ENCODE data around the gene MGME1. TPM values are rescaled to one million over a fixed set of nuclear protein-coding genes. Genes with fewer than 3 reads are reported as not detected.
A peak's percentile ranks its signal among the peaks of the same experiment; 100 is the strongest.

The MGME1 gene
- total RNA-seq, 1 donor from 2014 or later, result 20.3 TPM

- H3K36me3 Mint-ChIP-seq (ENCODE audit: insufficient read depth), result peaks cover 6% of the 10 kb centered on the region
- peaks cover 68% of the 10 kb centered on the region for H3K4me1 Mint-ChIP-seq (ENCODE audit: low read depth)
- peak overlapping the region; percentile 1 for H3K4me3 Mint-ChIP-seq (ENCODE audit: low read depth)
- no peak for TF ChIP-seq CTCF (IDR thresholded peaks at IDR 0.05; ENCODE audit: unreplicated experiment)
- DNase-seq (ENCODE audit: low spot score, unreplicated experiment), result no peak
- no peak overlapping the region for H3K27ac Mint-ChIP-seq
- H3K27me3 Mint-ChIP-seq, result no peaks in the 10 kb centered on the region
- no peaks in the 10 kb centered on the region for H3K9me3 Mint-ChIP-seq (ENCODE audit: low read depth)
Measured at GRCh38 chr20:17960927-17961586, 7.8 kb upstream of the MGME1 start.

GRCh38 chr20:17961587-17961940 is 7.3 kb upstream of the MGME1 start:
- no peaks in the 10 kb centered on the region for H3K27me3 Mint-ChIP-seq
- peaks cover 73% of the 10 kb centered on the region for H3K4me1 Mint-ChIP-seq (ENCODE audit: low read depth)
- TF ChIP-seq CTCF (IDR thresholded peaks at IDR 0.05; ENCODE audit: unreplicated experiment), result no peak
- peaks cover 6% of the 10 kb centered on the region for H3K36me3 Mint-ChIP-seq (ENCODE audit: insufficient read depth)
- no peak overlapping the region for H3K4me3 Mint-ChIP-seq (ENCODE audit: low read depth)
- no peaks in the 10 kb centered on the region for H3K9me3 Mint-ChIP-seq (ENCODE audit: low read depth)
- peak overlapping the region; percentile 35 for H3K27ac Mint-ChIP-seq
- DNase-seq (ENCODE audit: low spot score, unreplicated experiment), result no peak

- H3K27ac Mint-ChIP-seq, result no peak overlapping the region
- DNase-seq (ENCODE audit: low spot score, unreplicated experiment), result no peak
- no peak overlapping the region for H3K4me3 Mint-ChIP-seq (ENCODE audit: low read depth)
- H3K27me3 Mint-ChIP-seq, result no peaks in the 10 kb centered on the region
- no peaks in the 10 kb centered on the region for H3K9me3 Mint-ChIP-seq (ENCODE audit: low read depth)
- TF ChIP-seq CTCF (IDR thresholded peaks at IDR 0.05; ENCODE audit: unreplicated experiment), result no peak
- peaks cover 76% of the 10 kb centered on the region for H3K4me1 Mint-ChIP-seq (ENCODE audit: low read depth)
- H3K36me3 Mint-ChIP-seq (ENCODE audit: insufficient read depth), result peaks cover 5% of the 10 kb centered on the region
Measured at GRCh38 chr20:17963114-17963897, 5.5 kb upstream of the MGME1 start.

GRCh38 chr20:17964073-17964472 is 4.7 kb upstream of the MGME1 start:
- H3K27me3 Mint-ChIP-seq, result no peaks in the 10 kb centered on the region
- H3K36me3 Mint-ChIP-seq (ENCODE audit: insufficient read depth), result peaks cover 5% of the 10 kb centered on the region
- no peak overlapping the region for H3K4me3 Mint-ChIP-seq (ENCODE audit: low read depth)
- H3K9me3 Mint-ChIP-seq (ENCODE audit: low read depth), result no peaks in the 10 kb centered on the region
- peaks cover 69% of the 10 kb centered on the region for H3K4me1 Mint-ChIP-seq (ENCODE audit: low read depth)
- no peak overlapping the region for H3K27ac Mint-ChIP-seq
- DNase-seq (ENCODE audit: low spot score, unreplicated experiment), result no peak
- TF ChIP-seq CTCF (IDR thresholded peaks at IDR 0.05; ENCODE audit: unreplicated experiment), result no peak

GRCh38 chr20:17964632-17965031 is 4.2 kb upstream of the MGME1 start:
- H3K4me3 Mint-ChIP-seq (ENCODE audit: low read depth), result peak overlapping the region; percentile 87
- peak overlapping the region; percentile 14 for H3K27ac Mint-ChIP-seq
- DNase-seq (ENCODE audit: low spot score, unreplicated experiment), result no peak
- no peak for TF ChIP-seq CTCF (IDR thresholded peaks at IDR 0.05; ENCODE audit: unreplicated experiment)
- H3K9me3 Mint-ChIP-seq (ENCODE audit: low read depth), result no peaks in the 10 kb centered on the region
- H3K4me1 Mint-ChIP-seq (ENCODE audit: low read depth), result peaks cover 64% of the 10 kb centered on the region
- no peaks in the 10 kb centered on the region for H3K27me3 Mint-ChIP-seq
- peaks cover 5% of the 10 kb centered on the region for H3K36me3 Mint-ChIP-seq (ENCODE audit: insufficient read depth)

All from progenitor cell of endocrine pancreas (in vitro differentiated cells).